ENCODE measurements around the gene INPP5F. TPM values are rescaled to one million over a fixed set of nuclear protein-coding genes. Genes with fewer than 3 reads are reported as not detected.

The INPP5F gene
- total and polyA plus RNA-seq, 2 of the 13 experiments (the other 11 are each of a cell fraction or from before 2014, with no cell fraction given) = 12.5 to 15.7 TPM

GRCh38 chr10:119736220-119736619 is 10.4 kb downstream of the INPP5F start (continued):
- TF ChIP-seq MLXIP (CRISPR knock-in tag; IDR thresholded peaks at IDR 0.05; ENCODE audit: borderline replicate concordance) = no peak

- in situ Hi-C loops (cut with HindIII; ENCODE audit: extremely low pct_ligation_motif_present, low pct_unique_long_range_greater_than_20kb) (no loop called here), intact Hi-C loops (cut with micrococcal nuclease; ENCODE audit: unreplicated experiment) (no loop called here)
- WGBS (ENCODE audit: low lambda C conversion rate) = 96% methylated on average over 2 of the region's 2 CpGs
- Histone ChIP-seq H2AFZ (ENCODE audit: low read length) (no peak overlapping the region), H3K4me1 (ENCODE audit: insufficient read depth, low read length) (peaks cover 60% of the 10 kb centered on the region), H3K27me3 (ENCODE audit: control insufficient read depth in 1 of 2, insufficient read depth in 2 of 2, low read length in 2 of 2) (no peaks in the 10 kb centered on the region), H3K4me3 (replicated peaks in 1 of 3; ENCODE audit: insufficient read depth in 1 of 3, low read depth in 2 of 3, low read length in 3 of 3) (no peak overlapping the region), H3K4me2 (ENCODE audit: low read depth, low read length) (no peak overlapping the region), H4K20me1 (ENCODE audit: insufficient read depth, low read length) (no peaks in the 10 kb centered on the region), H3K79me2 (ENCODE audit: insufficient read depth, low read length) (peaks cover 67% of the 10 kb centered on the region), H3K9ac (ENCODE audit: insufficient read depth, low read depth, low read length) (no peak overlapping the region), H3K36me3 (replicated peaks in 1 of 2; ENCODE audit: control insufficient read depth in 1 of 2, insufficient read depth in 2 of 2, low read length in 2 of 2) (no peaks in the 10 kb centered on the region), H3K27ac (ENCODE audit: extremely low read length, insufficient read depth, low read length) (no peak overlapping the region), H3K9me3 (ENCODE audit: low read length) (no peaks in the 10 kb centered on the region)
- no peak for DNase-seq (ENCODE audit: low spot score)
- FAIRE-seq = no peak
- no peak for ATAC-seq
- POLR2A ChIA-PET = interaction anchor here (2.1 kb wide), 1 partner anchor 12 kb away, joined by 13 read pairs; the partner anchor contains the start of gene INPP5F
- no TSS peak for BruUV-seq (replicated peaks)
- CTCF ChIA-PET (ENCODE audit: low intra/inter-chr PET ratio, low total read pairs) = no interaction called here
- TF ChIP-seq PBX3 (CRISPR knock-in tag; IDR thresholded peaks at IDR 0.05; ENCODE audit: borderline replicate concordance) (no peak), REL (CRISPR knock-in tag; conservative IDR thresholded peaks at IDR 0.05) (no peak), MATR3 (CRISPR knock-in tag; IDR thresholded peaks at IDR 0.05) (no peak), HNRNPL (IDR thresholded peaks at IDR 0.05; ENCODE audit: low read depth, low read length) (no peak), GLI4 (CRISPR knock-in tag; IDR thresholded peaks at IDR 0.05; ENCODE audit: borderline replicate concordance) (no peak), MAFK (conservative IDR thresholded peaks at IDR 0.05 in 1 of 2, IDR thresholded peaks at IDR 0.05 in 1 of 2; ENCODE audit: low read length in 2 of 2) (no peak), CAMTA2 (CRISPR knock-in tag; IDR thresholded peaks at IDR 0.05; ENCODE audit: borderline replicate concordance) (no peak), HNF1A (IDR thresholded peaks at IDR 0.05; ENCODE audit: low read depth) (no peak), HNF1A (CRISPR knock-in tag; IDR thresholded peaks at IDR 0.05; ENCODE audit: borderline replicate concordance) (no peak), ZNF414 (CRISPR knock-in tag; IDR thresholded peaks at IDR 0.05) (no peak), MYNN (CRISPR knock-in tag; IDR thresholded peaks at IDR 0.05; ENCODE audit: low read depth) (no peak), AGO1 (IDR thresholded peaks at IDR 0.05; ENCODE audit: low read depth, low read length, poor library complexity, severe bottlenecking) (no peak)
Measured at GRCh38 chr10:119737039-119737663, 11.3 kb downstream of the INPP5F start.
